Hepatocyte (in vitro differentiated cells): Measurements from ENCODE around the gene GAR1.

Experiments used
- CTCF ChIP-seq: fragments of 200-600 bp; sonication (generic); IDR thresholded peaks from 2 replicates; pipeline ENCODE4 v1.5.1; 2016; ENCODE audit warnings: antibody characterized with exemption, mild to moderate bottlenecking; ENCODE audit not compliant: poor library complexity
- EZH2 ChIP-seq: fragments of 200-600 bp; sonication (generic); IDR thresholded peaks from 2 replicates; pipeline ENCODE4 v1.6.1; 2016; ENCODE audit warnings: antibody characterized with exemption, mild to moderate bottlenecking, borderline replicate concordance
- EZH2phosphoT487 ChIP-seq: fragments of 200-600 bp; sonication (generic); IDR thresholded peaks from one replicate; pipeline ENCODE4 v1.6.1; 2018; ENCODE audit warnings: antibody characterized with exemption, mild to moderate bottlenecking, low read depth, moderate library complexity; ENCODE audit not compliant: unreplicated experiment, severe bottlenecking

- TF ChIP-seq CTCF, result peak; percentile 59
- TF ChIP-seq EZH2phosphoT487, result no peak
- no peak for TF ChIP-seq EZH2
These were observed 11.2 kb downstream of the GAR1 start for GRCh38 chr4:109826719-109827118.
